ENCODE results near the gene RNF168. TPM values are rescaled to one million over a fixed set of nuclear protein-coding genes. Genes with fewer than 3 reads are reported as not detected.
"Not testable (repeated sequence)": the region's sequence is repeated elsewhere in the genome, so short reads cannot be mapped to it uniquely, and the experiment has no call there.

The RNF168 gene
- total and polyA plus RNA-seq, 4 donors = 13.2 to 20.6 (median 16.5) TPM

DNA sequence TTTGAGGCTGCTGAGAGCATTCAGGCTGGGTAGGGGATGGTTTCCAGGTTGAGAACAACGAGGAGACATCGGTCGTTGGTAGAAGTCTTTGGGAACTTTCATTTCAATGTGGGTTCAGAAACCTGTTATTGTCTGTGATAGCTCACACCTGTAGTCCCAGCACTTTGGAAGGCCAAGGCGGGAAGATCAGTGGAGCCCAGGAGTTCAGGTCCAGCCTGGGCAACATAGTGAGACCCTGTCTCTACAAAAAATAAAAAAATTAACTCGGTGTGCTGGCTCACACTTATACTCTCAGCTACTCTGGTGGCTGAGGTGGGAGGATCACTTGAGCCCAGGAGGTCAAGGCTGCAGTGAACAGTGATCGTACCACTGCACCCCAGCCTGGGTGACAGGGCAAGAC, 988 bp upstream of the RNF168 start:
- no peak for DNase-seq (ENCODE audit: low read depth in 4 of 6, low spot score in 6 of 6)
- no peaks in the 10 kb centered on the region for H3K27me3 ChIP-seq (ENCODE audit: control insufficient read depth, insufficient read depth, low read length)
- no peak overlapping the region for H3K4me3 ChIP-seq (ENCODE audit: low read depth, low read length)
- H3K36me3 ChIP-seq (ENCODE audit: control insufficient read depth, insufficient read depth, low read length) = no peaks in the 10 kb centered on the region
- no peak overlapping the region for H3K27ac ChIP-seq (ENCODE audit: low read depth, low read length)
- H3K9me3 ChIP-seq (ENCODE audit: control insufficient read depth, insufficient read depth, low read length) = peaks cover 3% of the 10 kb centered on the region
- peaks cover 5% of the 10 kb centered on the region for H3K4me1 ChIP-seq (ENCODE audit: control insufficient read depth, insufficient read depth, low read length)
- WGBS (ENCODE audit: insufficient coverage) = 98% methylated on average over 5 of the region's 6 CpGs

- not testable (repeated sequence) for H3K9me3 ChIP-seq (ENCODE audit: control insufficient read depth, insufficient read depth, low read length); H3K36me3 ChIP-seq (ENCODE audit: control insufficient read depth, insufficient read depth, low read length); H3K27me3 ChIP-seq (ENCODE audit: control insufficient read depth, insufficient read depth, low read length)
- DNase-seq (ENCODE audit: low read depth in 4 of 6, low spot score in 6 of 6) = peak in 1 of 6 donors; percentile 4
- WGBS (ENCODE audit: insufficient coverage) = 11% methylated on average over 4 of the region's 7 CpGs
- Histone ChIP-seq H3K4me3 (ENCODE audit: low read depth, low read length) (peak overlapping the region; percentile 77), H3K4me1 (ENCODE audit: control insufficient read depth, insufficient read depth, low read length) (peaks cover 10% of the 10 kb centered on the region), H3K27ac (ENCODE audit: low read depth, low read length) (peak overlapping the region; percentile 89)
Observed at GRCh38 chr3:196504077-196504398, 470 bp upstream of the RNF168 start.

DNA sequence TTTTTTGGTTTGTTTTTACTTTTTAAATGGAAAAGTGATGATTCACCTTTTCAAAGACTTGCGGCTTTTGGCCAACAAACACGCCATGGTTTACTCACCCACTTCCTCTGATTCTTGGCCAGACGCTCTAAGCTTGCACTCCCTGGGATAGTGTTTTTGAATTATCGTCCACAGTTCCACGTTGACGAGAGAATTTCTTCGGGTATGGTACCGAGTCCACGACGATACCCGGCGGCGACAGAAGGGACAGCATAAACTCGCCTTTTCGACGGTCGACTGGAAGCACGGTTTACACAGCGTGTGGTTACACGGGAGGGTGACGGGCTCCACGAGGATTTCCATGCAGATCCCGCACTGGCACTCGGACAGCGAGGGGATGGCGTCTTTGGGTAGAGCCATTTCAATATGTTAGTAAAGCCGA, 783 bp downstream of the RNF168 start:
- Histone ChIP-seq H3K27me3 (ENCODE audit: control insufficient read depth, insufficient read depth, low read length) (no peaks in the 10 kb centered on the region), H3K4me3 (ENCODE audit: low read depth, low read length) (peak overlapping the region; percentile 77), H3K36me3 (ENCODE audit: control insufficient read depth, insufficient read depth, low read length) (peaks cover 2% of the 10 kb centered on the region), H3K27ac (ENCODE audit: low read depth, low read length) (peak overlapping the region; percentile 89), H3K9me3 (ENCODE audit: control insufficient read depth, insufficient read depth, low read length) (peaks cover 3% of the 10 kb centered on the region), H3K4me1 (ENCODE audit: control insufficient read depth, insufficient read depth, low read length) (peaks cover 11% of the 10 kb centered on the region)
- 0% methylated on average over 26 of the region's 27 CpGs for WGBS (ENCODE audit: insufficient coverage)
- DNase-seq (ENCODE audit: low read depth in 4 of 6, low spot score in 6 of 6) = peak in 3 of 6 donors; percentile 54 to 74 (median 72)

GRCh38 chr3:196501316-196502044, 2.1 kb downstream of the RNF168 start:
- whole genome bisulfite sequencing (ENCODE audit: insufficient coverage) = 13% methylated on average over 3 of the region's 14 CpGs
- peaks cover 2% of the 10 kb centered on the region for H3K36me3 ChIP-seq (ENCODE audit: control insufficient read depth, insufficient read depth, low read length)
- H3K27me3 ChIP-seq (ENCODE audit: control insufficient read depth, insufficient read depth, low read length) = no peaks in the 10 kb centered on the region
- peak in 2 of 6 donors; percentile 18 to 52 for DNase-seq (ENCODE audit: low read depth in 4 of 6, low spot score in 6 of 6)
- H3K27ac ChIP-seq (ENCODE audit: low read depth, low read length) = peak overlapping the region; percentile 50
- no peaks in the 10 kb centered on the region for H3K9me3 ChIP-seq (ENCODE audit: control insufficient read depth, insufficient read depth, low read length)
- H3K4me1 ChIP-seq (ENCODE audit: control insufficient read depth, insufficient read depth, low read length) = peaks cover 11% of the 10 kb centered on the region
- H3K4me3 ChIP-seq (ENCODE audit: low read depth, low read length) = peak overlapping the region; percentile 77

DNA sequence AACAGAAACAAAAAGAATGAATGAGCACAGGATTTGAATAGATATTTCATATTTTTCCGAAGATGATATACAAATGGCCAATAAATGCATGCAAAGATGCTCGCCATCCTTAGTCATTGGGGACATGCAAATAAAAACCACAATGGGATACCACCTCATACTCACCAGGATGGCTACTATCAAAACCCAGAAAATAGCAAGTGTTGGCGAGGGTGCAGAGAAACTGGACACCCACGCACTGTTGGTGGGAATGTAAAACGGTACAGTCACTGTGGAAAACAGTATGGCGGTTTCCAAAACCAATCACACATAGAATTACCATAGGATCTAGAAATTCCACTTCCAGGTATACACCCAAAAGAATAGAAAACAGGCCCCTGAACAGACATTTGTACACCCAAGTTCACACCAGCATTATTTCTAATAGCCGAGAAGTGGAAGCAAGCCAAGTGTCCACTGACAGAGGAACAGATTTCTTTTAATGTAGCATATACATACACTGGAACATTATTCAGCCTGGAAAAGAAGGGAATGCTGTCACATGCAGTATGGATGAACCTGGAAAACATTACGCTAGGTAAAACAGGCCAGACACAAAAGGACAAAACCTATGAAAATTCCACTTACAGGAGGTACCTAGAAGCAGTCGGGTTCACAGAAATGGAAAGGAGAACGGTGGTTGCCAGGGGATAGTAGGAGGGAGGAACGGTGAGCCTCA, 3.6 kb downstream of the RNF168 start:
- peak overlapping the region; percentile 77 for H3K4me3 ChIP-seq (ENCODE audit: low read depth, low read length)
- no peak overlapping the region for H3K27ac ChIP-seq (ENCODE audit: low read depth, low read length)
- no peaks in the 10 kb centered on the region for H3K27me3 ChIP-seq (ENCODE audit: control insufficient read depth, insufficient read depth, low read length)
- peak in 3 of 6 donors; percentile 6 to 39 (median 32) for DNase-seq (ENCODE audit: low read depth in 4 of 6, low spot score in 6 of 6)
- no CpG with 5 or more reads among the region's 11 CpGs for WGBS (ENCODE audit: insufficient coverage)
- H3K4me1 ChIP-seq (ENCODE audit: control insufficient read depth, insufficient read depth, low read length) = peaks cover 11% of the 10 kb centered on the region
- no peaks in the 10 kb centered on the region for H3K9me3 ChIP-seq (ENCODE audit: control insufficient read depth, insufficient read depth, low read length)
- peaks cover 2% of the 10 kb centered on the region for H3K36me3 ChIP-seq (ENCODE audit: control insufficient read depth, insufficient read depth, low read length)

DNA sequence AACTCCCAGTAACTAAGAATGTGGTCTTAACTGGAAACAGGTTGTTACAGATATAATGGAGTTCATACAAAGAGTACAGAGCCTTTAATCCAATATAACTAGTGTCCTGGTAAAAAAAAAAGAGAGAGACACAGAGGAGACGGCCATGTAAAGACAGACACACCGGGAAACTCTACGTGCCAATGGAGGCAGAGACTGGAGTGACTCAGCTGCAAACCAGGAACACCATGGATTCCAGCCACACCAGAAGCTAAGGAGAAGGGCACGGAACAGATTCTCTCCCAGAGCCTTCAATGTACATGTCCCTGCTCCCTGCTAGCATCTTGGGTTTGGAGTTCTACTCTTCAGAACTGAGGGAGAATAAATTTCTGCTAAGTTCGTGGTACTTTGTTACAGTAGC, 4.5 kb downstream of the RNF168 start:
- WGBS (ENCODE audit: insufficient coverage) = 87% methylated on average over 3 of the region's 5 CpGs
- Histone ChIP-seq H3K4me1 (ENCODE audit: control insufficient read depth, insufficient read depth, low read length) (peaks cover 8% of the 10 kb centered on the region), H3K9me3 (ENCODE audit: control insufficient read depth, insufficient read depth, low read length) (no peaks in the 10 kb centered on the region), H3K4me3 (ENCODE audit: low read depth, low read length) (no peak overlapping the region), H3K27me3 (ENCODE audit: control insufficient read depth, insufficient read depth, low read length) (no peaks in the 10 kb centered on the region), H3K36me3 (ENCODE audit: control insufficient read depth, insufficient read depth, low read length) (peaks cover 2% of the 10 kb centered on the region), H3K27ac (ENCODE audit: low read depth, low read length) (no peak overlapping the region)
- DNase-seq (ENCODE audit: low read depth in 4 of 6, low spot score in 6 of 6) = no peak

DNA sequence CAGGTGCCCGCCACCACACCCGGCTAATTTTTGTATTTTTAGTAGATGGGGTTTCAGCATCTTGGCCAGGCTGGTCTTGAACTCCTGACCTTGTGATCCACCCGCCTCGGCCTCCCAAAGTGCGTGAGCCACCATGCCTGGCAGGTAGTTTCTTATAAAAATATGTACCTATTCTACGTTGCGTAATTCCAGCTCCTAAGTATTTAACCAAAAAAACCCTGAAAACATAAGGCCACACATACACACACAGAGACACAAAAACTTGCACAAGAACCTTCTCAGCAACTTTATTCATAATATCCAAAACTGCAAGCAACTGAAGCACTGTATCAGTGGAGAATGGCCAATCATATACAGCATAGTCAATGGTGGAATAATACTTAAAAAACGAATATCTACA, 5.3 kb downstream of the RNF168 start:
- WGBS (ENCODE audit: insufficient coverage) = 89% methylated on average over 3 of the region's 8 CpGs
- H3K4me3 ChIP-seq (ENCODE audit: low read depth, low read length) = no peak overlapping the region
- H3K27me3 ChIP-seq (ENCODE audit: control insufficient read depth, insufficient read depth, low read length) = no peaks in the 10 kb centered on the region
- DNase-seq (ENCODE audit: low read depth in 4 of 6, low spot score in 6 of 6) = no peak
- no peak overlapping the region for H3K27ac ChIP-seq (ENCODE audit: low read depth, low read length)
- H3K9me3 ChIP-seq (ENCODE audit: control insufficient read depth, insufficient read depth, low read length) = no peaks in the 10 kb centered on the region
- peaks cover 6% of the 10 kb centered on the region for H3K4me1 ChIP-seq (ENCODE audit: control insufficient read depth, insufficient read depth, low read length)
- peaks cover 2% of the 10 kb centered on the region for H3K36me3 ChIP-seq (ENCODE audit: control insufficient read depth, insufficient read depth, low read length)

GRCh38 chr3:196496183-196496582, 7.4 kb downstream of the RNF168 start:
- Histone ChIP-seq H3K4me3 (ENCODE audit: low read depth, low read length) (no peak overlapping the region), H3K27me3 (ENCODE audit: control insufficient read depth, insufficient read depth, low read length) (no peaks in the 10 kb centered on the region), H3K9me3 (ENCODE audit: control insufficient read depth, insufficient read depth, low read length) (no peaks in the 10 kb centered on the region), H3K27ac (ENCODE audit: low read depth, low read length) (no peak overlapping the region), H3K4me1 (ENCODE audit: control insufficient read depth, insufficient read depth, low read length) (peaks cover 6% of the 10 kb centered on the region), H3K36me3 (ENCODE audit: control insufficient read depth, insufficient read depth, low read length) (peaks cover 2% of the 10 kb centered on the region)
- no peak for DNase-seq (ENCODE audit: low read depth in 4 of 6, low spot score in 6 of 6)
- WGBS (ENCODE audit: insufficient coverage) = 76% methylated on average over 3 of the region's 4 CpGs

DNA sequence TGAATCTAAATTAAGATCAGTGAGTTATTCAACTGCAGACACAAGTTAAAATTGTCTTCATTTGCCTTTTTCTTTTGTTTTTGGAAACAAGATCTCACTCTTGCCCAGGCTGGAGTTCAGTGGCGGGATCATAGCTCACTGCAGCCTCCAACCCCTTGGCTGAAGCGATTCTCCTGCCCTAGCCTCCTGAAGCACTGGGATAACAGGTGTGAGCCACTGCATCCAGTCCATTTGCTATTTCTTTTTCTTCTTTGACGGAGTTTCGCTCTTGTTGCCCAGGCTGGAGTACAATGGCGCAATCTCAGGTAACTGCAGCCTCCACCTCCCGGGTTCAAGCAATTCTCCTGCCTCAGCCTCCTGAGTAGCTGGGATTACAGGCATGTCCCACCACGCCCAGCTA, 10.3 kb downstream of the RNF168 start:
- DNase-seq (ENCODE audit: low read depth in 4 of 6, low spot score in 6 of 6) = no peak
- Histone ChIP-seq H3K4me3 (ENCODE audit: low read depth, low read length) (no peak overlapping the region), H3K4me1 (ENCODE audit: control insufficient read depth, insufficient read depth, low read length) (no peaks in the 10 kb centered on the region), H3K27me3 (ENCODE audit: control insufficient read depth, insufficient read depth, low read length) (no peaks in the 10 kb centered on the region), H3K9me3 (ENCODE audit: control insufficient read depth, insufficient read depth, low read length) (no peaks in the 10 kb centered on the region), H3K36me3 (ENCODE audit: control insufficient read depth, insufficient read depth, low read length) (no peaks in the 10 kb centered on the region), H3K27ac (ENCODE audit: low read depth, low read length) (no peak overlapping the region)
- WGBS (ENCODE audit: insufficient coverage) = 100% methylated on average over 6 of the region's 7 CpGs

GRCh38 chr3:196492080-196492479, 11.5 kb downstream of the RNF168 start:
- WGBS (ENCODE audit: insufficient coverage) = no CpG with 5 or more reads among the region's 2 CpGs
- DNase-seq (ENCODE audit: low read depth in 4 of 6, low spot score in 6 of 6) = no peak
- no peak overlapping the region for H3K27ac ChIP-seq (ENCODE audit: low read depth, low read length)
- H3K4me3 ChIP-seq (ENCODE audit: low read depth, low read length) = no peak overlapping the region
- no peaks in the 10 kb centered on the region for H3K27me3 ChIP-seq (ENCODE audit: control insufficient read depth, insufficient read depth, low read length)
- H3K4me1 ChIP-seq (ENCODE audit: control insufficient read depth, insufficient read depth, low read length) = no peaks in the 10 kb centered on the region
- no peaks in the 10 kb centered on the region for H3K9me3 ChIP-seq (ENCODE audit: control insufficient read depth, insufficient read depth, low read length)
- H3K36me3 ChIP-seq (ENCODE audit: control insufficient read depth, insufficient read depth, low read length) = peaks cover 5% of the 10 kb centered on the region

Data from spinal cord (tissue), 10 donors.